Measurements from ENCODE around the gene CENPT. TPM values are rescaled to one million over a fixed set of nuclear protein-coding genes. Genes with fewer than 3 reads are reported as not detected.

Gene CENPT
- total and polyA plus RNA-seq, 2 of the 8 experiments (the other 6 are each of a cell fraction or from before 2014, with no cell fraction given) = 42.4 to 53.4 TPM

- TF ChIP-seq TBP (IDR thresholded peaks at IDR 0.05; ENCODE audit: low read depth, low read length) (no peak), RNF2 (IDR thresholded peaks at IDR 0.05; ENCODE audit: borderline replicate concordance, low read depth, low read length, missing control alignments, poor library complexity, severe bottlenecking) (no peak), RXRA (IDR thresholded peaks at IDR 0.05; ENCODE audit: insufficient read depth, low read depth, low read length) (no peak), CBX8 (IDR thresholded peaks at IDR 0.05; ENCODE audit: borderline replicate concordance, low read depth, low read length) (no peak)
Measured at GRCh38 chr16:67860589-67861398, 13.3 kb upstream of the CENPT start (continued).
